A549 treated with CORT108297 at 1 μM for 4 hours (cell line): ENCODE measurements around the gene CBLL2. TPM values are rescaled to one million over a fixed set of nuclear protein-coding genes. Genes with fewer than 3 reads are reported as not detected.

Experiments
- total RNA-seq: library from RNA; stranded (reverse); fragments of 200-300 nt; extraction: Qiagen RNA extraction; gene quantifications from 5 replicates; pipeline ENCODE4 v1.2.3, GENCODE V29; 2022

CBLL2 gene, protein sequence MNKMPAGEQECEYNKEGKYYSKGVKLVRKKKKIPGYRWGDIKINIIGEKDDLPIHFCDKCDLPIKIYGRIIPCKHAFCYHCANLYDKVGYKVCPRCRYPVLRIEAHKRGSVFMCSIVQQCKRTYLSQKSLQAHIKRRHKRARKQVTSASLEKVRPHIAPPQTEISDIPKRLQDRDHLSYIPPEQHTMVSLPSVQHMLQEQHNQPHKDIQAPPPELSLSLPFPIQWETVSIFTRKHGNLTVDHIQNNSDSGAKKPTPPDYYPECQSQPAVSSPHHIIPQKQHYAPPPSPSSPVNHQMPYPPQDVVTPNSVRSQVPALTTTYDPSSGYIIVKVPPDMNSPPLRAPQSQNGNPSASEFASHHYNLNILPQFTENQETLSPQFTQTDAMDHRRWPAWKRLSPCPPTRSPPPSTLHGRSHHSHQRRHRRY
- total RNA-seq = not detected in 5 replicates

DNA sequence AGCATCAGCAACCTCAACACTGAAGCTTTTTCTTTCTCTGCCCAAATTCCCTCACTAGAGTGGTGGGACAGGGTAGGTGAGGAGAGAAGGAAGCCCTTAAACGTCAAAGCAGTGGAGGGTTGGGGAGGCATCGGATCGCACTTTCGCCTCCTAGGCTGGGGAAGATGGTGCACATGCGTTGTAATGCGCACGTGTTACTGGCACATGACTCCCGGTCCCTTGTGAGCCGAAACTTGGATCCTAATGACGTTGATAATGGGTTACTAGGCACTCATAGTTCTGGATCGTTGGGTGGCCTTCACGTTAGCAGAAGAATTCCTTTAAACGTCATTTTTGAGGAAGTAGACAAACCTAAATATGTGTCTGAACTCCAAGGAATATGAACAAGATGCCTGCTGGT lies at the start of gene CBLL2:
Gene CBLL2 (plus strand): TSS at position 301 of the 400 bp plus-strand sequence. CDS start 79 bp downstream, at position 380.

Other genes starting within 250 kb of the CBLL2 start
- gene PHEX, start 240.6 kb upstream of the CBLL2 start, total RNA-seq = 0.25 to 0.40 TPM (median 0.34 TPM) in 5 replicates